ENCODE data around the gene IFNA16.
"Not testable (repeated sequence)": the region's sequence is repeated elsewhere in the genome, so short reads cannot be mapped to it uniquely, and the experiment has no call there.

The IFNA16 gene

DNA sequence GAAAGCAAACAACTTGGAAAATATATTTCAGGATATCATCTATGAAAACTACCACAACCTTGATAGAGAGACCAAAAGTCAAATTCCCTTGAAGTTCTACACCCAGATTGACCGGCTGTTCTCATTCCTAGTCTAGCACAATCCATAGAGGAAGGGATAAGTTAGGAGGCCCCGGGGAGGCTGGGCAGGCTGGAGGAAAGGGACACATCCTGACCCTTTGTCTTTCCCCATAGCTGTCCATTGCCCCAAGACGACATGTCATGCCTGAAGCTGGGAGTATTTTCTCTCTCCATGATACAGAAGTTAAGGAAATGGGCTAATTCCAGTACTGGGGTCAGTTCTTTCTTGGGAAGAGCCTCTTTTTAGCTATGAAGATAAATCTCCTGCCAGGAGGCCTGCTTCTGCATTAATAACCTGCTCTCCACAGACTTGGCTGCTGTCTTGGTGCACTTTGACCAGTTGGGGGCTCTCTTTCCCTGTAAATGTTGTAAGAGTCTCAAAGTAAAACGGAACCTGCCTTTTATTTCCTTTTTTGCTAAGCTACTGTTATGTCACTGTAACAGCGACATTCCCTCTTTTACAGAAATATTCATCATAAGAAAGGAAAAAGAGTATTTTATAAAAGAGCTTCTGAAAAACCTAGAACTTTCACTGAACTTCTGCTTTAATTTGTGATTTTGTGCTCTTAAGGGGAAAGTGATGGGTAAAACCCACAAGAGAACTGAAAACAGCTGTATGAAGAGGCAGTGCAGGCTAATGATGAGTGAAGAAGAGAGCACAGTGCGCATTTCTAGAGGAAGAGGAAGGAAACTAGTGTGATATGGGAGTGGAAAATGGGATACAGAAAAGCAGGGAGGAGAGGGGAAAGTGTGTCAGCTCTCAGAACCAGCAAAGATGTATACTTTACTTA is 22.0 kb downstream of the IFNA16 start:
- DNase-seq (ENCODE audit: low read depth) = not testable (repeated sequence)

- not testable (repeated sequence) for DNase-seq (ENCODE audit: low read depth)
These were observed 29.6 kb downstream of the IFNA16 start, which contains the start of gene IFNA4 for GRCh38 chr9:21187487-21187886. TSS of gene IFNA4 (minus strand) at chr9:21187587. CDS start at chr9:21187531, 56 bp downstream.

DNA sequence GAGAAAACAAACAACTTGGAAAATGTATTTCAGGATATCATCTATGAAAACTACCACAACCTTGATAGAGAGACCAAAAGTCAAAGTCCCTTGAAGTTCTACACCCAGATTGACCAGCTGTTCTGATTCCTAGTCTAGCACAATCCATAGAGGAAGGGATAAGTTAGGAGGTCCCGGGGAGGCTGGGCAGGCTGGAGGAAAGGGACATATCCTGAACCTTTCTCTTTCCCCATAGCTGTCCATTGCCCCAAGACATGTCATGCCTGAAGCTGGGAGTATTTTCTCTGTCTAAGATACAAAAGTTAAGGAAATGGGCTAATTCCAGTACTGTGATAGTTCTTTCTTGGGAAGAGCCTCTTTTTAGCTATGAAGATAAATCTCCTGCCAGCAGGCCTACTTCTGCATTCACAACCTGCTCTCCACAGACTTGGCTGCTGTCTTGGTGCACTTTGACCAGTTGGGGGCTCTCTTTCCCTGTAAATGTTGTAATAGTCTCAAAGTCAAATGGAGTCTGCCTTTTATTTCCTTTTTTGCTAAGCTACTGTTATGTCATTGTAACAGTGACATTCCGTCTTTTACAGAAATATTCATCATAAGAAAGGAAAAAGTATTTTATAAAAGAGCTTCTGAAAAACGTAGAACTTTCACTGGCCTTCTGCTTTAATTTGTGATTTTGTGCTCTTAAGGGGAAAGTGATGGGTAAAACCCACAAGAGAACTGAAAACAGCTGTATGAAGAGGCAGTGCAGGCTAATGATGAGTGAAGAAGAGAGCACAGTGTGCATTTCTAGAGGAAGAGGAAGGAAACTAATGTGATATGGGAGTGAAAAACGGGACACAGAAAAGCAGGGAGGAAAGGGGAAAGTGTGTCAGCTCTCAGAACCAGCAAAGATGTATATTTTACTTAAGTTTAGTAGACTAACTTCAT is 34.0 kb downstream of the IFNA16 start:
- not testable (repeated sequence) for DNase-seq (ENCODE audit: low read depth)

DNA sequence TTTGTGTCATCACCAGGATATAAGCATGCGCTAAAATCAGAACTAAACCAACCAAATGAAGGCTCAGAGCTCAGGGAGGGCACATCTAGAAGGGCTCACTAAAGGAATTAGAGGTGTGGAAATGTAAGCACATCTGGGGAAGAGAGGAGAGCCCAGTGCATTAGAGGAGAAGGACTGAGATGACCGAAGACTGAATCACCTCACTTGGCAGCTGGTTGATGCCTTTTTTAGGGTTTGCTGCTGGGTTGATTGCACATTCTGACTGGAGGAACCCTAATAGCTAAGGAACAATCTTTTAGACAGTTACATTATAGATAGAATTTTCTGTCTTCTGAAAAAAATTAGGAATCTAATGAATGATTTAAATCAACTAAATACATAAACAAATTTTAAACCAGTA is 42.4 kb downstream of the IFNA16 start:
- no peak for DNase-seq (ENCODE audit: low read depth)

DNA sequence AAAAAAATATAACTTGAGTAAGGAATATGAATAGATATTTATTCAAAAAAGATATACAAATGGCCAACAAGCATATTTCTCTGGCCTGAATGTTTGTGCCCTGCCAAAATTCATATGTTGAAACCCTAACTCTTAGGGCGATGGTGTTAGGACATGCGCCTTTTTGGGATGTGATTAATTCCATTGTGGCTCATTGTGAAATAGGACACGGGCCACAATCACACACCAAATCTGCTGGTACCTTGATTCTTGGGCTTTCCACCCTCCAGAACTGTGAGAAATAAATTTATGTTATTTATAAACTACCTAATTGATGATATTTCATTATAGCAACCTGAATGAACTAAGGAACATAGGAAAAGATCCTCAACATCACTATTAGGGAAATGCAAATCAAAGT is 45.0 kb downstream of the IFNA16 start:
- DNase-seq (ENCODE audit: low read depth) = no peak

GRCh38 chr9:21171351-21171750 is 45.8 kb downstream of the IFNA16 start:
- DNase-seq (ENCODE audit: low read depth) = no peak

DNA sequence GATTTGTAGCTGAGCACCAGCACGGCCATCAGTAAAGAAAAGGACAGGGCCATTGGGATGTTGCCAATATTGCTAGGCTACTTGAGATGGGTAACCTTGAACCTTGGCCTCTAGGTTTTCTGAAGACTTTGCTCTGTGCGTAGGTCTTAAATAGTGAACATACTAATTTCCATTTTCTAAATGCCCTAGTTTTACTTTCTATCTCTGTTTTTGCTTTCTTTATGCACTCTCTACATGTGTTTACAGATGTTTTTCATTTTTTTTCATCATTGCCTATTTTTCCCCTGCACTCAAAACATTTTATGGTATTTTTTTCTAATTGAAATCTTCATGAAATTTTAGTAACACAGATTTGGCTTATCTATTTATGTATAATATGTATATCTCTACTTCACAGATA is 50.6 kb downstream of the IFNA16 start, which contains the start of gene IFNA21:
Gene IFNA21 (minus strand): TSS at position 101 of the 400 bp plus-strand sequence. CDS start 48 bp downstream, at position 53.
- not testable (repeated sequence) for DNase-seq (ENCODE audit: low read depth)
